K562 (cell line): Measurements from ENCODE around the gene DHODH. TPM values are rescaled to one million over a fixed set of nuclear protein-coding genes. Genes with fewer than 3 reads are reported as not detected.

ENCODE experiments used
- ARID3A ChIP-seq: IDR thresholded peaks from 2 replicates; pipeline ENCODE4 v1.6.1; 2012; ENCODE audit warnings: low read depth, low read length, improper control_type of control experiment, borderline replicate concordance
- ATF7 ChIP-seq: fragments of 450-650 bp; IDR thresholded peaks from 2 replicates; pipeline ENCODE4 v1.7.1; 2014; ENCODE audit warnings: mild to moderate bottlenecking, moderate library complexity
- CAMTA2 ChIP-seq: fragments of 250-450 bp; sonication (Bioruptor Pico); conservative IDR thresholded peaks from 2 replicates; pipeline ENCODE4 v1.5.1; 2022
- CBX3 ChIP-seq, 2 experiments: IDR thresholded peaks; 1 replicate in 1 of 2; 2 replicates in 1 of 2; pipeline ENCODE4 v1.6.1; 2012; ENCODE audit warnings: inconsistent platforms in 2 of 2, low read length in 2 of 2, borderline replicate concordance in 1 of 2, control low read depth in 1 of 2
- CXXC5 ChIP-seq: fragments of 250-450 bp; sonication (Bioruptor Pico); IDR thresholded peaks from 2 replicates; pipeline ENCODE4 v1.8.0; 2022; ENCODE audit warnings: inconsistent platforms, mild to moderate bottlenecking, moderate library complexity
- DACH1 ChIP-seq: fragments of 450-650 bp; IDR thresholded peaks from 2 replicates; pipeline ENCODE4 v1.6.1; 2018; ENCODE audit not compliant: partially characterized antibody
- EP400 ChIP-seq: fragments of 450-650 bp; IDR thresholded peaks from 2 replicates; pipeline ENCODE4 v1.6.1; 2017; ENCODE audit warnings: antibody characterized with exemption, mild to moderate bottlenecking, moderate library complexity
- GATA2 ChIP-seq: sonication (generic); formaldehyde crosslinking; IDR thresholded peaks from 2 replicates; pipeline ENCODE4 v1.4.0; 2020; ENCODE audit warnings: mild to moderate bottlenecking, missing genetic modification reagents
- LEF1 ChIP-seq: fragments of 450-650 bp; IDR thresholded peaks from 2 replicates; pipeline ENCODE4 v1.6.1; 2016; ENCODE audit warnings: mild to moderate bottlenecking
- MTA2 ChIP-seq: fragments of 450-650 bp; IDR thresholded peaks from 2 replicates; pipeline ENCODE4 v1.6.1; 2016; ENCODE audit warnings: low read depth
- SMAD4 ChIP-seq: fragments of 250-450 bp; sonication (Bioruptor Pico); conservative IDR thresholded peaks from 2 replicates; pipeline ENCODE4 v1.8.0; 2021; ENCODE audit warnings: inconsistent platforms, mild to moderate bottlenecking, moderate library complexity
- STAT5A ChIP-seq: IDR thresholded peaks from 2 replicates; pipeline ENCODE4 v1.6.1; 2012; ENCODE audit warnings: low read length, inconsistent platforms, borderline replicate concordance
- TAL1 ChIP-seq: fragments of 450-650 bp; IDR thresholded peaks from 2 replicates; pipeline ENCODE4 v1.6.1; 2016; ENCODE audit warnings: mild to moderate bottlenecking
- TRIM24 ChIP-seq, 2 experiments: fragments of 450-650 bp; IDR thresholded peaks; 2 replicates each; pipeline ENCODE4 v1.6.1; 2016
- YY1 ChIP-seq, 3 experiments: IDR thresholded peaks; 2 replicates each; pipeline ENCODE4 v1.6.1; 2011; ENCODE audit warnings: low read length in 2 of 3, mild to moderate bottlenecking in 2 of 3, moderate library complexity in 2 of 3, borderline replicate concordance in 1 of 3, control low read depth in 1 of 3, low read depth in 1 of 3; ENCODE audit not compliant: insufficient read depth in 3 of 3, insufficient replicate concordance in 2 of 3, control insufficient read depth in 1 of 3, insufficient read length in 1 of 3; ENCODE audit errors: extremely low read depth in 1 of 3
- ZBTB11 ChIP-seq, 3 experiments: fragments of 200-800 bp in 1 of 3; fragments of 250-450 bp in 1 of 3; fragments of 450-650 bp in 1 of 3; sonication (Bioruptor Pico) in 1 of 3; sonication (Bioruptor generic) in 1 of 3; formaldehyde crosslinking in 1 of 3; IDR thresholded peaks; 2 replicates each; pipeline versions ENCODE4 v1.6.1 to v1.8.0; 2016 to 2022; ENCODE audit warnings: mild to moderate bottlenecking in 2 of 3, missing genetic modification characterization in 2 of 3, missing compliant biosample characterization in 1 of 3, moderate library complexity in 1 of 3
- ZFP30 ChIP-seq: fragments of 250-450 bp; sonication (Bioruptor Pico); IDR thresholded peaks from 2 replicates; pipeline ENCODE4 v1.8.0; 2022; ENCODE audit warnings: moderate library complexity, mild to moderate bottlenecking, inconsistent platforms, borderline replicate concordance
- ZNF143 ChIP-seq: sonication (generic); formaldehyde crosslinking; IDR thresholded peaks from 2 replicates; pipeline ENCODE4 v1.9.0; 2022; ENCODE audit warnings: mild to moderate bottlenecking, missing genetic modification reagents
- ZNF280A ChIP-seq: fragments of 450-650 bp; IDR thresholded peaks from 2 replicates; pipeline ENCODE4 v1.6.1; 2018; ENCODE audit warnings: mild to moderate bottlenecking, low read depth; ENCODE audit not compliant: partially characterized antibody
- ZNF408 ChIP-seq: fragments of 250-450 bp; sonication (Bioruptor Pico); IDR thresholded peaks from 2 replicates; pipeline ENCODE4 v1.4.0; 2020; ENCODE audit warnings: low read depth, mild to moderate bottlenecking, moderate library complexity
- polyA plus RNA-seq, 8 experiments: library from polyadenylated mRNA; depleted of rRNA in 4 of 8; stranded (reverse) in 5 of 8; unstranded in 3 of 8; fragments of >200 nt; fragmentation: Nextera tagmentation in 2 of 8; fragmentation: Illumina TruSeq in 1 of 8; extraction: Ambion mirVana in 2 of 8; extraction: Trizol in 1 of 8; gene quantifications; 2 replicates each; pipeline versions ENCODE4 v1.2.1 to v1.2.3, GENCODE V29; 2011 to 2014; ENCODE audit warnings: inconsistent platforms in 1 of 8, missing spikeins in 1 of 8
- total RNA-seq, 7 experiments: library from RNA; depleted of rRNA in 6 of 7; stranded (reverse); fragments of >200 nt in 6 of 7; fragmentation: Illumina TruSeq in 2 of 7; extraction: Trizol in 2 of 7; gene quantifications; 2 replicates each; pipeline versions ENCODE4 v1.2.1 to v1.2.3, GENCODE V29; 2011 to 2021; ENCODE audit warnings: low replicate concordance in 1 of 7

DHODH gene
- total and polyA plus RNA-seq, 9 of the 15 experiments (the other 6 are each of a cell fraction or from before 2014, with no cell fraction given), result 4.3 to 19.9 (median 12.7) TPM

- TF ChIP-seq CAMTA2 (CRISPR knock-in tag), result no peak
- TF ChIP-seq ZNF280A, result peak; percentile 61
- no peak for TF ChIP-seq DACH1
- TF ChIP-seq GATA2 (CRISPR knock-in tag), result peak; percentile 50; the same call in 1 of the 2 replicates
- TF ChIP-seq CBX3 (IDR thresholded peaks at IDR 0.05; ENCODE audit: borderline replicate concordance in 1 of 2, low read length in 2 of 2), result peak in 1 of 2 experiments; percentile 81; a peak in 1 of 3 replicates
- peak; percentile 46; the same call in 1 of the 2 replicates for TF ChIP-seq CXXC5 (CRISPR knock-in tag)
- TF ChIP-seq MTA2, result peak; percentile 82
- peak; percentile 67 for TF ChIP-seq SMAD4 (CRISPR knock-in tag)
- TF ChIP-seq YY1 (IDR thresholded peaks at IDR 0.05; ENCODE audit: borderline replicate concordance in 1 of 3, control insufficient read depth in 1 of 3, extremely low read depth in 1 of 3, insufficient read depth in 3 of 3, insufficient read length in 1 of 3, insufficient replicate concordance in 2 of 3, low read depth in 1 of 3, low read length in 2 of 3), result peak in 1 of 3 experiments; percentile 76
- TF ChIP-seq STAT5A, result peak; percentile 46; the same call in 1 of the 2 replicates
- TF ChIP-seq ATF7, result 0 out of 2 replicates have a peak, but pooled peaks have one; percentile 11
- TF ChIP-seq ARID3A, result 0 out of 2 replicates have a peak, but pooled peaks have one; percentile 17
- no peak for TF ChIP-seq ZNF143 (CRISPR knock-in tag)
- TF ChIP-seq LEF1, result peak; percentile 78; the same call in 1 of the 2 replicates
- TF ChIP-seq TAL1, result peak; percentile 84
- TF ChIP-seq ZBTB11 (CRISPR knock-in tag; IDR thresholded peaks at IDR 0.05), result 0 out of 6 replicates have a peak, but pooled peaks of 1 of the 3 experiments have one; percentile 38
- TF ChIP-seq ZNF408 (CRISPR knock-in tag), result no peak
- TF ChIP-seq TRIM24 (IDR thresholded peaks at IDR 0.05), result peak; percentile 84 to 91
- peak; percentile 53 for TF ChIP-seq EP400
- TF ChIP-seq ZFP30 (CRISPR knock-in tag), result no peak
Observed at GRCh38 chr16:72072514-72073342, 64.2 kb downstream of the DHODH start (continued).
